Duodenal mucosa (tissue), 2 donors: ENCODE results near the gene SPON2.

Experiments used
- H3K27ac ChIP-seq: one replicate; pipeline ENCODE4 v1.7.0; 2013; ENCODE audit warnings: low read depth, low read length
- H3K27me3 ChIP-seq, 2 donors: one replicate each; pipeline ENCODE4 v1.7.0; 2013; ENCODE audit warnings: low read length in 2 of 2, control low read depth in 1 of 2; ENCODE audit not compliant: insufficient read depth in 2 of 2, control insufficient read depth in 1 of 2
- H3K36me3 ChIP-seq, 2 donors: one replicate each; pipeline ENCODE4 v1.7.0; 2013; ENCODE audit warnings: low read length in 2 of 2, control low read depth in 1 of 2; ENCODE audit not compliant: insufficient read depth in 2 of 2, control insufficient read depth in 1 of 2
- H3K4me1 ChIP-seq, 2 donors: one replicate each; pipeline ENCODE4 v1.7.0; 2013; ENCODE audit warnings: low read length in 2 of 2, control low read depth in 1 of 2; ENCODE audit not compliant: insufficient read depth in 2 of 2, control insufficient read depth in 1 of 2
- H3K4me3 ChIP-seq, 2 donors: one replicate each; pipeline ENCODE4 v1.7.0; 2013; ENCODE audit warnings: low read length in 2 of 2, low read depth in 1 of 2
- H3K9ac ChIP-seq, 2 donors: one replicate each; pipeline ENCODE4 v1.7.0; 2013; ENCODE audit warnings: low read length in 2 of 2, low read depth in 1 of 2
- H3K9me3 ChIP-seq, 2 donors: one replicate each; pipeline ENCODE4 v1.7.0; 2013; ENCODE audit warnings: low read length in 2 of 2, control low read depth in 1 of 2; ENCODE audit not compliant: control insufficient read depth in 1 of 2

Gene SPON2

GRCh38 chr4:1208266-1208961 is 36.0 kb upstream of the SPON2 start:
- H3K27ac ChIP-seq: peak overlapping the region; percentile 56
- peaks cover 36 to 42% of the 10 kb centered on the region in 2 donors for H3K4me1 ChIP-seq
- no peak overlapping the region for H3K9ac ChIP-seq
- peaks cover 12 to 21% of the 10 kb centered on the region in 2 donors for H3K36me3 ChIP-seq
- no peaks in the 10 kb centered on the region for H3K27me3 ChIP-seq
- no peaks in the 10 kb centered on the region for H3K9me3 ChIP-seq
- peak overlapping the region in 1 of 2 donors; percentile 43 for H3K4me3 ChIP-seq

GRCh38 chr4:1207603-1208265 is 35.4 kb upstream of the SPON2 start:
- Histone ChIP-seq H3K4me3 (peak overlapping the region in 1 of 2 donors; percentile 43), H3K36me3 (peaks cover 6 to 14% of the 10 kb centered on the region in 2 donors), H3K27ac (peak overlapping the region; percentile 56)

GRCh38 chr4:1207157-1207470 is 34.7 kb upstream of the SPON2 start:
- Histone ChIP-seq H3K27ac (no peak overlapping the region), H3K9me3 (no peaks in the 10 kb centered on the region), H3K4me1 (peaks cover 49 to 53% of the 10 kb centered on the region in 2 donors), H3K36me3 (peaks cover 0 to 9% of the 10 kb centered on the region in 2 donors), H3K9ac (no peak overlapping the region), H3K27me3 (no peaks in the 10 kb centered on the region), H3K4me3 (no peak overlapping the region)

More at GRCh38 chr4:1207603-1208265, 35.4 kb upstream of the SPON2 start:
- Histone ChIP-seq H3K9me3 (no peaks in the 10 kb centered on the region), H3K4me1 (peaks cover 43 to 49% of the 10 kb centered on the region in 2 donors), H3K27me3 (no peaks in the 10 kb centered on the region), H3K9ac (no peak overlapping the region)

- H3K27me3 ChIP-seq: no peaks in the 10 kb centered on the region
- H3K36me3 ChIP-seq: peaks cover 0 to 8% of the 10 kb centered on the region in 2 donors
- no peaks in the 10 kb centered on the region for H3K9me3 ChIP-seq
- no peak overlapping the region for H3K4me3 ChIP-seq
- no peak overlapping the region for H3K27ac ChIP-seq
- no peak overlapping the region for H3K9ac ChIP-seq
- H3K4me1 ChIP-seq: peaks cover 53 to 56% of the 10 kb centered on the region in 2 donors
These were observed 34.1 kb upstream of the SPON2 start for GRCh38 chr4:1206299-1207156.

GRCh38 chr4:1205586-1206298 is 33.4 kb upstream of the SPON2 start:
- no peak overlapping the region for H3K4me3 ChIP-seq
- no peak overlapping the region for H3K27ac ChIP-seq
- peak overlapping the region in 1 of 2 donors; percentile 31 for H3K9ac ChIP-seq
- peaks cover 53 to 62% of the 10 kb centered on the region in 2 donors for H3K4me1 ChIP-seq
- no peaks in the 10 kb centered on the region for H3K27me3 ChIP-seq
- peaks cover 0 to 2% of the 10 kb centered on the region in 2 donors for H3K36me3 ChIP-seq
- no peaks in the 10 kb centered on the region for H3K9me3 ChIP-seq

GRCh38 chr4:1204828-1205585 is 32.6 kb upstream of the SPON2 start:
- Histone ChIP-seq H3K4me1 (peaks cover 53 to 67% of the 10 kb centered on the region in 2 donors), H3K27ac (no peak overlapping the region), H3K9ac (peak overlapping the region in 1 of 2 donors; percentile 31), H3K27me3 (no peaks in the 10 kb centered on the region), H3K36me3 (no peaks in the 10 kb centered on the region), H3K4me3 (peak overlapping the region; percentile 44 to 50), H3K9me3 (no peaks in the 10 kb centered on the region)

- no peak overlapping the region for H3K27ac ChIP-seq
- no peaks in the 10 kb centered on the region for H3K36me3 ChIP-seq
- peak overlapping the region in 1 of 2 donors; percentile 39 for H3K9ac ChIP-seq
- H3K4me3 ChIP-seq: peak overlapping the region; percentile 44 to 50
- no peaks in the 10 kb centered on the region for H3K27me3 ChIP-seq
- H3K9me3 ChIP-seq: no peaks in the 10 kb centered on the region
- H3K4me1 ChIP-seq: peaks cover 49 to 70% of the 10 kb centered on the region in 2 donors
These were observed 32.0 kb upstream of the SPON2 start for GRCh38 chr4:1204286-1204827.

GRCh38 chr4:1203026-1203616 is 30.7 kb upstream of the SPON2 start:
- peak overlapping the region in 1 of 2 donors; percentile 13 for H3K4me3 ChIP-seq
- peaks cover 40 to 57% of the 10 kb centered on the region in 2 donors for H3K4me1 ChIP-seq
- H3K27ac ChIP-seq: peak overlapping the region; percentile 75
- no peak overlapping the region for H3K9ac ChIP-seq
- no peaks in the 10 kb centered on the region for H3K9me3 ChIP-seq
- H3K36me3 ChIP-seq: no peaks in the 10 kb centered on the region
- H3K27me3 ChIP-seq: no peaks in the 10 kb centered on the region
